PC-3 (cell line): Measurements from ENCODE around the gene PDZD7. TPM values are rescaled to one million over a fixed set of nuclear protein-coding genes. Genes with fewer than 3 reads are reported as not detected.
A peak's percentile ranks its signal among the peaks of the same experiment; 100 is the strongest.
"Not testable (repeated sequence)": the region's sequence is repeated elsewhere in the genome, so short reads cannot be mapped to it uniquely, and the experiment has no call there.

Source experiments
- ATAC-seq: fragments of 200-7000 bp; cut with Tn5 transposase; 2 replicates; pipeline ENCODE4 v1.9.1; 2020; ENCODE audit warnings: mild to moderate bottlenecking, moderate library complexity
- BruUV-seq: library from RNA; stranded (reverse); fragments of 400-500 nt; replicated peaks from 2 replicates; lab custom pipeline; 2021; lab: Mats Ljungman, UMichigan
- CTCF ChIA-PET: fragments of 300-600 bp; sonication (Branson Sonifier 250); formaldehyde crosslinking; loops from one replicate; lab custom pipeline; 2022; ENCODE audit warnings: antibody characterized with exemption; lab: Charles Lee
- POLR2A ChIA-PET: fragments of 300-600 bp; sonication (Branson Sonifier 250); formaldehyde crosslinking; loops from one replicate; lab custom pipeline; 2022; ENCODE audit warnings: antibody characterized with exemption; ENCODE audit not compliant: unreplicated experiment; lab: Charles Lee
- DNase-seq: peaks from one replicate; pipeline ENCODE4 v3.0.0-alpha.2; 2015
- H2AFZ ChIP-seq: fragments of 300-600 bp; sonication (generic); 2 replicates; pipeline ENCODE4 v1.6.0; 2016; ENCODE audit warnings: antibody characterized with exemption, low read length
- H3F3A ChIP-seq: fragments of 300-600 bp; sonication (generic); one replicate; pipeline ENCODE4 v1.6.0; 2017; ENCODE audit warnings: antibody characterized with exemption, low read length, control low read depth, mild to moderate bottlenecking; ENCODE audit not compliant: unreplicated experiment
- H3K27ac ChIP-seq: fragments of 300-600 bp; sonication (generic); 2 replicates; pipeline ENCODE4 v1.5.1; 2016; ENCODE audit warnings: mild to moderate bottlenecking, low read length
- H3K27me3 ChIP-seq: fragments of 300-600 bp; sonication (generic); 2 replicates; pipeline ENCODE4 v1.6.1; 2016; ENCODE audit warnings: low read length, mixed read lengths
- H3K36me3 ChIP-seq: fragments of 300-600 bp; sonication (generic); 2 replicates; pipeline ENCODE4 v1.6.1; 2016; ENCODE audit warnings: low read depth, mixed run types, low read length, mixed read lengths
- H3K4me1 ChIP-seq: fragments of 300-600 bp; sonication (generic); 2 replicates; pipeline ENCODE4 v1.5.1; 2016; ENCODE audit warnings: low read length; ENCODE audit not compliant: insufficient read depth
- H3K4me2 ChIP-seq: fragments of 300-600 bp; sonication (generic); 2 replicates; pipeline ENCODE4 v1.6.0; 2016; ENCODE audit warnings: low read length
- H3K4me3 ChIP-seq: fragments of 300-600 bp; sonication (generic); 2 replicates; pipeline ENCODE4 v1.5.1; 2016; ENCODE audit warnings: mild to moderate bottlenecking, low read length, mixed read lengths
- H3K79me2 ChIP-seq: fragments of 300-600 bp; sonication (generic); 2 replicates; pipeline ENCODE4 v1.6.1; 2017; ENCODE audit warnings: low read length, mixed read lengths
- H3K9ac ChIP-seq: fragments of 300-600 bp; sonication (generic); 2 replicates; pipeline ENCODE4 v1.6.0; 2016; ENCODE audit warnings: mild to moderate bottlenecking, low read length
- H3K9me2 ChIP-seq: fragments of 300-600 bp; sonication (generic); replicated peaks from 2 replicates; pipeline ENCODE4 v1.6.1; 2016; ENCODE audit warnings: mixed run types, low read length, mixed read lengths
- H3K9me3 ChIP-seq: fragments of 300-600 bp; sonication (generic); 2 replicates; pipeline ENCODE4 v1.6.1; 2016; ENCODE audit warnings: low read length, mixed read lengths
- H4K20me1 ChIP-seq: fragments of 300-600 bp; sonication (generic); 2 replicates; pipeline ENCODE4 v1.6.1; 2016; ENCODE audit warnings: low read length, mixed read lengths
- EZH2 ChIP-seq: fragments of 300-600 bp; sonication (generic); IDR thresholded peaks from one replicate; pipeline ENCODE4 v1.6.1; 2017; ENCODE audit warnings: antibody characterized with exemption, mild to moderate bottlenecking, low read length; ENCODE audit not compliant: unreplicated experiment
- EZH2phosphoT487 ChIP-seq: fragments of 300-600 bp; sonication (generic); IDR thresholded peaks from 2 replicates; pipeline ENCODE4 v1.6.1; 2018; ENCODE audit warnings: mild to moderate bottlenecking, antibody characterized with exemption, low read length, borderline replicate concordance
- intact Hi-C: fragments of 100-400 bp; cut with micrococcal nuclease; formaldehyde crosslinking; loops from 2 replicates; pipeline ENCODE4 v1.9.0; 2023
- total RNA-seq: library from RNA; depleted of rRNA; stranded (reverse); fragments of >200 nt; gene quantifications from 2 replicates; pipeline ENCODE4 v1.2.3, GENCODE V29; 2014
- TF ChIP-seq, protein P1 (sequence below): fragments of 300-600 bp; sonication (generic); conservative IDR thresholded peaks from 2 replicates; pipeline ENCODE4 v1.5.1; 2017; ENCODE audit warnings: antibody characterized with exemption, low read depth, mild to moderate bottlenecking, low read length

Gene PDZD7
- total RNA-seq, 1 experiment from 2014 or later = 2.8 TPM

DNA sequence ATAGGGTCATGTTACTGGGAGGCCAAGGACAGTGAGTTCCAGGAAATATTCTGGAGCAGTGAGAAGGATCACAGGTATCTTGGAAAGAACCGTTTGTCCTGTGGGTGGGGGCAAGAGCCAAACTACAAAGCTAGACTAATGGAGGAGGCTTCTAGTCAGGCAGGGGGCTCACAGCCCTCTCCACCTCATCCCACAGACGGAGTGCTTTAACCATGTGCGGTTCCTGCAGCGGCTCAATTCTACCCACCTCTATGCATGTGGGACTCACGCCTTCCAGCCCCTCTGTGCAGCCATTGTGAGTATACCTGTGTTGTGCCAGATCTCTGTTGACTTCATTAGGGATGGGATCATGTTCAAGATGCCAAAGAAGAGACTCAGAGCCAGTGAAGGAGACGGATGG, 53.5 kb downstream of the PDZD7 start:
- no peak overlapping the region for H3K4me2 ChIP-seq
- no peaks in the 10 kb centered on the region for H3F3A ChIP-seq
- H3K9me2 ChIP-seq = no peaks in the 10 kb centered on the region
- H3K4me3 ChIP-seq = no peak overlapping the region
- no peak overlapping the region for H2AFZ ChIP-seq
- CTCF ChIA-PET = no interaction called here
- no peak overlapping the region for H3K9ac ChIP-seq
- H3K9me3 ChIP-seq = no peaks in the 10 kb centered on the region
- no TSS peak for BruUV-seq
- no peak overlapping the region for H3K27ac ChIP-seq
- no peaks in the 10 kb centered on the region for H3K36me3 ChIP-seq
- DNase-seq (no peak), ATAC-seq (no peak)
- TF ChIP-seq EZH2phosphoT487 (no peak), EZH2 (no peak)
- TF ChIP-seq, protein P1, sequence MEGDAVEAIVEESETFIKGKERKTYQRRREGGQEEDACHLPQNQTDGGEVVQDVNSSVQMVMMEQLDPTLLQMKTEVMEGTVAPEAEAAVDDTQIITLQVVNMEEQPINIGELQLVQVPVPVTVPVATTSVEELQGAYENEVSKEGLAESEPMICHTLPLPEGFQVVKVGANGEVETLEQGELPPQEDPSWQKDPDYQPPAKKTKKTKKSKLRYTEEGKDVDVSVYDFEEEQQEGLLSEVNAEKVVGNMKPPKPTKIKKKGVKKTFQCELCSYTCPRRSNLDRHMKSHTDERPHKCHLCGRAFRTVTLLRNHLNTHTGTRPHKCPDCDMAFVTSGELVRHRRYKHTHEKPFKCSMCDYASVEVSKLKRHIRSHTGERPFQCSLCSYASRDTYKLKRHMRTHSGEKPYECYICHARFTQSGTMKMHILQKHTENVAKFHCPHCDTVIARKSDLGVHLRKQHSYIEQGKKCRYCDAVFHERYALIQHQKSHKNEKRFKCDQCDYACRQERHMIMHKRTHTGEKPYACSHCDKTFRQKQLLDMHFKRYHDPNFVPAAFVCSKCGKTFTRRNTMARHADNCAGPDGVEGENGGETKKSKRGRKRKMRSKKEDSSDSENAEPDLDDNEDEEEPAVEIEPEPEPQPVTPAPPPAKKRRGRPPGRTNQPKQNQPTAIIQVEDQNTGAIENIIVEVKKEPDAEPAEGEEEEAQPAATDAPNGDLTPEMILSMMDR = no peak
- intact Hi-C loops = no loop called here
- no peaks in the 10 kb centered on the region for H3K79me2 ChIP-seq
- H3K4me1 ChIP-seq = 0 out of 2 replicates have a peak, but pooled peaks cover 7% of the 10 kb centered on the region
- no peaks in the 10 kb centered on the region for H4K20me1 ChIP-seq
- POLR2A ChIA-PET = no interaction called here
- H3K27me3 ChIP-seq = no peaks in the 10 kb centered on the region

DNA sequence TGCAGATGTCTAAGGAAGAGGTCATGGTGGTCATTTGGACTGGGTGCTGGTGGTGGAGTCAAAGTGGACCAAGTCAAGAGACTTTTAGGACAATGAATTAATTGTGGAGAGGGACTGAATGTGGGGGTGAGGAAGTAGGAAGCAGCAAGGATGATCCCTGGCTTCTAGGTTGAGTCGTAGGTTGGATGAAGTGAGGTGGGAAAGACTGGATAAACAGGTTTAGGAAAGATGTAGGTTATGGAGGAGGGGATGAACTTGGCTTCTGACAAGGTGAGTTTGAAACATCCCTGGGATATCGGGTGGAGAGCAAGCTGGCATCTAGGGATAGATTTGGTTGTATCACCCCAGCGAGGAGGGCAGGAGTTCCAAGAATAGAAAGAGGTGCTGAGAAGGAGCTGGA, 54.0 kb downstream of the PDZD7 start:
- Histone ChIP-seq H3K27ac (no peak overlapping the region), H3K27me3 (no peaks in the 10 kb centered on the region), H3K4me3 (no peak overlapping the region), H3K79me2 (no peaks in the 10 kb centered on the region), H3F3A (no peaks in the 10 kb centered on the region), H3K9me3 (no peaks in the 10 kb centered on the region), H3K9ac (no peak overlapping the region), H3K4me2 (0 out of 2 replicates have a peak overlapping the region, but pooled peaks have one; percentile 3), H3K9me2 (no peaks in the 10 kb centered on the region), H3K4me1 (0 out of 2 replicates have a peak, but pooled peaks cover 7% of the 10 kb centered on the region), H2AFZ (no peak overlapping the region), H3K36me3 (no peaks in the 10 kb centered on the region), H4K20me1 (no peaks in the 10 kb centered on the region)
- TF ChIP-seq EZH2phosphoT487 (no peak), EZH2 (no peak)
- TF ChIP-seq, protein P1 = no peak
- ChIA-PET CTCF (no interaction called here), POLR2A (interaction anchor here (0.6 kb wide), 1 partner anchor 54 kb away, joined by 11 read pairs; no protein-coding TSS in a partner anchor)
- BruUV-seq = no TSS peak
- ATAC-seq = no peak
- intact Hi-C loops = no loop called here
- DNase-seq = peak; percentile 34

- H3K4me2 ChIP-seq, H2AFZ ChIP-seq, DNase-seq, BruUV-seq, ATAC-seq, H3K4me1 ChIP-seq, H3K9ac ChIP-seq, CTCF ChIA-PET, H3K79me2 ChIP-seq, H3K36me3 ChIP-seq, H3K27me3 ChIP-seq, POLR2A ChIA-PET, H3K27ac ChIP-seq, H3K9me3 ChIP-seq, H3K9me2 ChIP-seq, H3F3A ChIP-seq, H4K20me1 ChIP-seq, H3K4me3 ChIP-seq, intact Hi-C loops: not testable (repeated sequence)
These were observed 55.5 kb downstream of the PDZD7 start for GRCh38 chr10:100975397-100975796.
